OCI-LY1 (cell line): ENCODE measurements around the gene GPR21.

Experiments used
- EZH2 ChIP-seq: fragments of 200-600 bp; sonication (generic), shearing (Covaris generic); IDR thresholded peaks from 2 replicates; pipeline ENCODE4 v1.8.0; 2017; ENCODE audit warnings: borderline replicate concordance, mixed run types, mild to moderate bottlenecking, antibody characterized with exemption, low read length, moderate library complexity, mixed read lengths
- TF ChIP-seq, protein P1 (sequence below): fragments of 200-600 bp; sonication (generic), shearing (Covaris generic); IDR thresholded peaks from 2 replicates; pipeline ENCODE4 v1.5.1; 2017; ENCODE audit warnings: mild to moderate bottlenecking, antibody characterized with exemption, low read length, moderate library complexity, mixed read lengths

DNA sequence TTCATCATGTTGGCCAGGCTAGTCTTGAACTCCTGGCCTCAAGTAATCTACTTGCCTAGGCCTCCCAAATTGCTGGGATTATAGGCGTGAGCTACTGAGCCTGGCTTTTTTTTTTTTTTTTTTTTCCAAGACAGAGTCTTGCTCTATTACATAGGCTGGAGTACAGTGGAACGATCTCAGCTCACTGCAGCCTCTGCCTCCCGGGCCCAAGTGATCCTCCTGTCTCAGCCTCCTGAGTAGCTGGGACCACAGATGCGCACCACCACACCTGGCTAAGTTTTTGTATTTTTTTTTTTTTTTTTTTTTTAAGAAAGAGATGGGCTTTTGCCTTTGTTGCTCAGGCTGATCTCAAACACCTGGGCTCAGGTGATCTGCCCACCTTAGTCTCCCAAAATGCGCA lies 26.2 kb upstream of the GPR21 start:
- TF ChIP-seq, protein P1, sequence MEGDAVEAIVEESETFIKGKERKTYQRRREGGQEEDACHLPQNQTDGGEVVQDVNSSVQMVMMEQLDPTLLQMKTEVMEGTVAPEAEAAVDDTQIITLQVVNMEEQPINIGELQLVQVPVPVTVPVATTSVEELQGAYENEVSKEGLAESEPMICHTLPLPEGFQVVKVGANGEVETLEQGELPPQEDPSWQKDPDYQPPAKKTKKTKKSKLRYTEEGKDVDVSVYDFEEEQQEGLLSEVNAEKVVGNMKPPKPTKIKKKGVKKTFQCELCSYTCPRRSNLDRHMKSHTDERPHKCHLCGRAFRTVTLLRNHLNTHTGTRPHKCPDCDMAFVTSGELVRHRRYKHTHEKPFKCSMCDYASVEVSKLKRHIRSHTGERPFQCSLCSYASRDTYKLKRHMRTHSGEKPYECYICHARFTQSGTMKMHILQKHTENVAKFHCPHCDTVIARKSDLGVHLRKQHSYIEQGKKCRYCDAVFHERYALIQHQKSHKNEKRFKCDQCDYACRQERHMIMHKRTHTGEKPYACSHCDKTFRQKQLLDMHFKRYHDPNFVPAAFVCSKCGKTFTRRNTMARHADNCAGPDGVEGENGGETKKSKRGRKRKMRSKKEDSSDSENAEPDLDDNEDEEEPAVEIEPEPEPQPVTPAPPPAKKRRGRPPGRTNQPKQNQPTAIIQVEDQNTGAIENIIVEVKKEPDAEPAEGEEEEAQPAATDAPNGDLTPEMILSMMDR = no peak
- TF ChIP-seq EZH2 = no peak
